Coronary artery (tissue), 2 donors: ENCODE measurements around the gene HOMEZ.
"Not testable (repeated sequence)": the region's sequence is repeated elsewhere in the genome, so short reads cannot be mapped to it uniquely, and the experiment has no call there.

Source experiments
- DNase-seq: peaks from one replicate; pipeline ENCODE4 v3.0.0-alpha.2; 2017; ENCODE audit warnings: low spot score
- H3K27ac ChIP-seq, 2 donors: fragments of 200-600 bp; sonication (generic); one replicate each; pipeline ENCODE4 v1.5.1; 2016 to 2019
- H3K4me3 ChIP-seq: fragments of 200-600 bp; sonication (generic); 2 replicates; pipeline ENCODE4 v1.5.1; 2016; ENCODE audit warnings: mild to moderate bottlenecking, moderate library complexity
- TF ChIP-seq, protein P1 (sequence below): fragments of 200-600 bp; sonication (generic); IDR thresholded peaks from one replicate; pipeline ENCODE4 v1.5.1; 2019; ENCODE audit warnings: antibody characterized with exemption

HOMEZ gene

GRCh38 chr14:23243066-23243465 is 42.9 kb downstream of the HOMEZ start:
- no peak overlapping the region for H3K4me3 ChIP-seq
- TF ChIP-seq, protein P1, sequence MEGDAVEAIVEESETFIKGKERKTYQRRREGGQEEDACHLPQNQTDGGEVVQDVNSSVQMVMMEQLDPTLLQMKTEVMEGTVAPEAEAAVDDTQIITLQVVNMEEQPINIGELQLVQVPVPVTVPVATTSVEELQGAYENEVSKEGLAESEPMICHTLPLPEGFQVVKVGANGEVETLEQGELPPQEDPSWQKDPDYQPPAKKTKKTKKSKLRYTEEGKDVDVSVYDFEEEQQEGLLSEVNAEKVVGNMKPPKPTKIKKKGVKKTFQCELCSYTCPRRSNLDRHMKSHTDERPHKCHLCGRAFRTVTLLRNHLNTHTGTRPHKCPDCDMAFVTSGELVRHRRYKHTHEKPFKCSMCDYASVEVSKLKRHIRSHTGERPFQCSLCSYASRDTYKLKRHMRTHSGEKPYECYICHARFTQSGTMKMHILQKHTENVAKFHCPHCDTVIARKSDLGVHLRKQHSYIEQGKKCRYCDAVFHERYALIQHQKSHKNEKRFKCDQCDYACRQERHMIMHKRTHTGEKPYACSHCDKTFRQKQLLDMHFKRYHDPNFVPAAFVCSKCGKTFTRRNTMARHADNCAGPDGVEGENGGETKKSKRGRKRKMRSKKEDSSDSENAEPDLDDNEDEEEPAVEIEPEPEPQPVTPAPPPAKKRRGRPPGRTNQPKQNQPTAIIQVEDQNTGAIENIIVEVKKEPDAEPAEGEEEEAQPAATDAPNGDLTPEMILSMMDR, result no peak
- DNase-seq, result no peak

GRCh38 chr14:23242076-23242475 is 43.9 kb downstream of the HOMEZ start:
- Histone ChIP-seq H3K4me3 (no peak overlapping the region), H3K27ac (no peak overlapping the region)
- no peak for DNase-seq
- TF ChIP-seq, protein P1, result no peak

More at GRCh38 chr14:23243066-23243465, 42.9 kb downstream of the HOMEZ start:
- H3K27ac ChIP-seq, result no peak overlapping the region

GRCh38 chr14:23241061-23241715 is 44.7 kb downstream of the HOMEZ start:
- not testable (repeated sequence) for DNase-seq, H3K27ac ChIP-seq, H3K4me3 ChIP-seq

DNA sequence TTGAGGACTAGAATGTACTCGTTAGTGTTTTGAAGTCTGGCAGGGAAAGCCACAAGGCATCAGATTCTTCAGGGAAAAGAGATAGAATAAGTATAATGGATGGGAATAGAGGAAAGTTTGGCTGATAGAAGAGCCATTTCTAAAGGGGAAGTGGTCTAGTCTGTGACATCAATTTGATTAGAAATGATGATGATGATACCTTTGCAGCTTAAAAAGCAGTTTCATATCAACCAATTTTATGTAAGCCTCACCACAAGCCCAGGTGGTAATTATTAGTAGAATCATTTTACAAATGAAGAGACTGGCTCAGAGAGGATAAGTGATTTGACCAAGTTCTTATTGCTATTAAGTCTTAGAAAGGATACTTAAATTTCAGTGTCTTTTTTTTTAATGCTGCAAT is 45.3 kb downstream of the HOMEZ start:
- TF ChIP-seq, protein P1, result no peak
- no peak for DNase-seq
- no peak overlapping the region for H3K4me3 ChIP-seq
- no peak overlapping the region for H3K27ac ChIP-seq

DNA sequence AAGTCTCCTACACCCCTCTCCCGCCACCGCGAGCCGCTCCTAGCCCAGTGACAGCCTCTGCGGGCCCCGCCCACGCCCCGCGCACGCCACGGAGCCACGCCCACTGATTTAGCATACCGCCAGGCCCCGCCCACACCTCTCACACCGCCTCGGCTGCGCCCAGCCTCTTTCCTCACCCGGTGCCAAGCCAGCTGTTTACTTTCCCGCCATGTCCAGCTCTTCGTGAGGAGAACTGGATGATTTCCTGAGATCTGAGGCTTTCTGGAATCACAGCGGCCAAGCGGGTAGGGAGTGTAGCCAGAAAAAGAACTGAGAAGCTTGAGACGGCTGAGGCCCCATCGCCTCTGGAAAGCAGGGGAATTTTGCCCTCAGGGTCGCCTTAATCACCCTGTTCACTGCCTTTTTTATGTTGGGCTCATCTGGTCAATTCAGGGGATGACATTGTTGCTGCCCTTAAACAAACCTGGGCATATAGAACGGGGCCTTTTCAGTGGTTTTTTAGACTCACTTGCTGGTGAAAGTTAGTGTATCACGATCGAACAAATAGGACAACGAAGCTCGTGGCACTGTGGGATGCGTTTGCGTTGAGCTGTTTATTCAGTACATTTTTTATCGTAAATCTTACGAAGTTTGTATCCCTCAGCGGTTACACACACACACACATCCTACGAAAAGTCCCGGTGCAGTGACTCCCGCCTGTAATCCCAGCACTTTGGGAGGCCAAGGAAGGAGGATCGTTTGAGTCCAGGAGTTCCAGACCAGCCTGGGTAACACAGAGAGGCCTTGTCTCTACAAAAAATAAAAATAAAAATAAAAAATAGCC is 47.9 kb downstream of the HOMEZ start, which contains the start of gene RNF212B:
Gene RNF212B, plus strand, starts transcription at position 165 of the 823 bp plus-strand sequence. CDS start 2,410 bp downstream, outside the sequence.
- TF ChIP-seq, protein P1, result no peak
- DNase-seq, result peak; percentile 83
- Histone ChIP-seq H3K27ac (peak within 1 kb of the TSS in 1 of 2 donors; percentile 22), H3K4me3 (peak within 1 kb of the TSS; percentile 64)

DNA sequence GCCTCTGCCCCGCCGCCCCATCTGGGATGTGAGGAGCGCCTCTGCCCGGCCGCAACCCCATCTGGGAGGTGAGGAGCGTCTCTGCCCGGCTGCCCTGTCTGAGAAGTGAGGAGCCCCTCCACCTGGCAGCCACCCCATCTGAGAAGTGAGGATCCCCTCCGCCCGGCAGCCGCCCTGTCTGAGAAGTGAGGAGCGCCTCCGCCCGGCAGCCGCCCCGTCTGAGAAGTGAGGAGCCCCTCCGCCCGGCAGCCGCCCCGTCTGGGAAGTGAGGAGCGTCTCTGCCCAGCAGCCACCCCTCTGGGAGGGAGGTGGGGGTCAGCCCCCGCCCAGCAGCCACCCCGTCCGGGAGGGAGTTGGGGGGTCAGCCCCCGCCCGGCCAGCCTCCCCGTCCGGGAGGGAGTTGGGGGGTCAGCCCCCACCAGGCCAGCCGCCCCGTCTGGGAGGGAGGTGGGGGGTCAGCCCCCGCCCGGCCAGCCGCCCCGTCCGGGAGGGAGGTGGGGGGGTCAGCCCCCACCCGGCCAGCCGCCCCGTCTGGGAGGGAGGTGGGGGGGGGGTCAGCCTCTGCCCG is 53.6 kb downstream of the HOMEZ start:
- H3K4me3 ChIP-seq, DNase-seq, H3K27ac ChIP-seq: not testable (repeated sequence)

- H3K27ac ChIP-seq, result no peak overlapping the region
- no peak for DNase-seq
- TF ChIP-seq, protein P1, result no peak
- no peak overlapping the region for H3K4me3 ChIP-seq
These were observed 57.1 kb downstream of the HOMEZ start for GRCh38 chr14:23228812-23229211.
